ENCODE measurements around the gene PRC1. TPM values are rescaled to one million over a fixed set of nuclear protein-coding genes. Genes with fewer than 3 reads are reported as not detected.
"Not testable (repeated sequence)": the region's sequence is repeated elsewhere in the genome, so short reads cannot be mapped to it uniquely, and the experiment has no call there.

The PRC1 gene
- total RNA-seq, 4 donors from 2014 or later = 2.2 to 12.7 (median 4.5) TPM

- peak; percentile 89 for ATAC-seq
- Histone ChIP-seq H3K27me3 (no peaks in the 10 kb centered on the region), H3K4me3 (peak within 1 kb of the TSS; percentile 88), H3K4me1 (peaks cover 0 to 35% (median 11%) of the 10 kb centered on the region in 3 donors), H3K27ac (peak within 1 kb of the TSS; percentile 5 to 83 (median 80)), H3K36me3 (peaks cover 0 to 7% of the 10 kb centered on the region in 2 donors), H3K9me3 (no peaks in the 10 kb centered on the region)
- WGBS, 2 donors (ENCODE audit: low coverage in 1 of 2) = 0% methylated on average over 6 to 10 of the region's 48 CpGs
- TF ChIP-seq POLR2AphosphoS5 (IDR thresholded peaks at IDR 0.05) = peak; percentile 92
- no peak for TF ChIP-seq CTCF (IDR thresholded peaks at IDR 0.05)
These were observed 27.9 kb upstream of the PRC1 start, which contains the start of gene VPS33B for GRCh38 chr15:91022075-91022831. TSS of gene VPS33B (minus strand) at chr15:91022594. CDS start at chr15:91022249, 345 bp downstream.

GRCh38 chr15:91021516-91022074, 27.3 kb upstream of the PRC1 start:
- peak; percentile 12 for ATAC-seq
- H3K27me3 ChIP-seq = no peaks in the 10 kb centered on the region
- H3K4me1 ChIP-seq = peaks cover 0 to 35% (median 11%) of the 10 kb centered on the region in 3 donors
- WGBS, 2 donors (ENCODE audit: low coverage in 1 of 2) = 0 to 15% methylated on average over 2 to 3 of the region's 4 CpGs
- peak overlapping the region in 3 of 4 donors; percentile 79 to 83 (median 82) for H3K27ac ChIP-seq
- peaks cover 0 to 12% of the 10 kb centered on the region in 2 donors for H3K36me3 ChIP-seq
- peak overlapping the region; percentile 88 for H3K4me3 ChIP-seq
- no peaks in the 10 kb centered on the region for H3K9me3 ChIP-seq
- TF ChIP-seq POLR2AphosphoS5 (IDR thresholded peaks at IDR 0.05) = no peak
- no peak for TF ChIP-seq CTCF (IDR thresholded peaks at IDR 0.05)
- no peak for TF ChIP-seq POLR2A (IDR thresholded peaks at IDR 0.05)
- TF ChIP-seq EP300 (IDR thresholded peaks at IDR 0.05) = no peak

GRCh38 chr15:91018158-91018557, 23.8 kb upstream of the PRC1 start:
- H3K9me3 ChIP-seq = no peaks in the 10 kb centered on the region
- H3K27me3 ChIP-seq = no peaks in the 10 kb centered on the region
- no peak for ATAC-seq
- H3K36me3 ChIP-seq = peaks cover 0 to 46% of the 10 kb centered on the region in 2 donors
- 59 to 67% methylated on average over 3 of the region's 3 CpGs for WGBS, 2 donors (ENCODE audit: low coverage in 1 of 2)
- peaks cover 0 to 34% (median 11%) of the 10 kb centered on the region in 3 donors for H3K4me1 ChIP-seq
- H3K4me3 ChIP-seq = no peak overlapping the region
- H3K27ac ChIP-seq = no peak overlapping the region
- TF ChIP-seq POLR2AphosphoS5 (IDR thresholded peaks at IDR 0.05) (no peak), CTCF (IDR thresholded peaks at IDR 0.05) (no peak), EP300 (IDR thresholded peaks at IDR 0.05) (no peak), POLR2A (IDR thresholded peaks at IDR 0.05) (no peak)

- no peak for ATAC-seq
- TF ChIP-seq POLR2AphosphoS5 (IDR thresholded peaks at IDR 0.05) (no peak), EP300 (IDR thresholded peaks at IDR 0.05) (no peak), POLR2A (IDR thresholded peaks at IDR 0.05) (no peak), CTCF (IDR thresholded peaks at IDR 0.05) (no peak)
- 57 to 75% methylated on average over 3 to 5 of the region's 5 CpGs for WGBS, 2 donors (ENCODE audit: low coverage in 1 of 2)
- H3K36me3 ChIP-seq = peaks cover 0 to 51% of the 10 kb centered on the region in 2 donors
- no peaks in the 10 kb centered on the region for H3K9me3 ChIP-seq
- H3K27me3 ChIP-seq = no peaks in the 10 kb centered on the region
- H3K4me3 ChIP-seq = no peak overlapping the region
- H3K27ac ChIP-seq = no peak overlapping the region
- peaks cover 0 to 30% (median 11%) of the 10 kb centered on the region in 3 donors for H3K4me1 ChIP-seq
These were observed 23.4 kb upstream of the PRC1 start for GRCh38 chr15:91017716-91018115.

GRCh38 chr15:91013701-91014100, 19.4 kb upstream of the PRC1 start:
- not testable (repeated sequence) for ATAC-seq, H3K27me3 ChIP-seq, H3K4me3 ChIP-seq, H3K9me3 ChIP-seq, H3K4me1 ChIP-seq, H3K27ac ChIP-seq
- H3K36me3 ChIP-seq = peaks cover 0 to 91% of the 10 kb centered on the region in 2 donors
- WGBS, 2 donors (ENCODE audit: low coverage in 1 of 2) = 92 to 100% methylated on average over 4 to 6 of the region's 10 CpGs

Measured in gastroesophageal sphincter (tissue), 4 donors.